HEK293 (cell line): ENCODE data around the gene LDLRAD4.

Experiments
- CTCF ChIA-PET: fragments of 350-600 bp; formaldehyde crosslinking; extraction: SDS; loops from one replicate; lab custom pipeline; 2021; ENCODE audit warnings: antibody characterized with exemption; lab: Yijun Ruan, JAX
- POLR2A ChIA-PET: fragments of 300-600 bp; formaldehyde crosslinking; extraction: SDS; loops from one replicate; lab custom pipeline; 2020; ENCODE audit warnings: antibody characterized with exemption, inconsistent platforms; lab: Yijun Ruan, JAX
- H3K27ac ChIP-seq: fragments of 200-500 bp; sonication (Bioruptor generic); 2 replicates; pipeline ENCODE4 v1.5.1; 2014; ENCODE audit warnings: low read depth, low read length, control low read depth, inconsistent platforms; ENCODE audit errors: extremely low read depth
- H3K36me3 ChIP-seq, 2 experiments: fragments of 200-500 bp in 1 of 2; sonication (Bioruptor generic) in 1 of 2; 1 replicate in 1 of 2; 2 replicates in 1 of 2; pipeline ENCODE4 v1.5.1; 2014 to 2017; ENCODE audit warnings: inconsistent platforms in 2 of 2, low read length in 2 of 2; ENCODE audit not compliant: control insufficient read depth in 2 of 2, insufficient read depth in 1 of 2
- H3K4me1 ChIP-seq: fragments of 200-500 bp; sonication (Bioruptor generic); 2 replicates; pipeline ENCODE4 v1.5.1; 2014; ENCODE audit warnings: mild to moderate bottlenecking, low read length, inconsistent platforms; ENCODE audit not compliant: control insufficient read depth, insufficient read depth
- H3K4me3 ChIP-seq: 2 replicates; pipeline ENCODE4 v1.5.1; 2011; ENCODE audit warnings: low read depth, mild to moderate bottlenecking, control low read depth, low read length, moderate library complexity
- H3K9me3 ChIP-seq: fragments of 200-500 bp; sonication (Bioruptor generic); 2 replicates; pipeline ENCODE4 v1.5.1; 2014; ENCODE audit warnings: low read depth, low read length, inconsistent platforms; ENCODE audit not compliant: control insufficient read depth, insufficient read depth
- HOXC10 ChIP-seq: sonication (generic); formaldehyde crosslinking; IDR thresholded peaks from 2 replicates; pipeline ENCODE4 v1.8.1; 2023; ENCODE audit warnings: mild to moderate bottlenecking, missing genetic modification reagents
- RBAK ChIP-seq: fragments of 450-650 bp; formaldehyde crosslinking; IDR thresholded peaks from 2 replicates; pipeline ENCODE4 v1.5.1; 2016; ENCODE audit warnings: missing biosample characterization, missing genetic modification characterization
- SCRT1 ChIP-seq: fragments of 450-650 bp; formaldehyde crosslinking; IDR thresholded peaks from 2 replicates; pipeline ENCODE4 v1.5.1; 2016; ENCODE audit warnings: missing biosample characterization, missing genetic modification characterization, borderline replicate concordance
- SP3 ChIP-seq: fragments of 450-650 bp; formaldehyde crosslinking; IDR thresholded peaks from 2 replicates; pipeline ENCODE4 v1.5.1; 2016; ENCODE audit warnings: missing biosample characterization, missing genetic modification characterization
- SP7 ChIP-seq: fragments of 450-650 bp; formaldehyde crosslinking; IDR thresholded peaks from 2 replicates; pipeline ENCODE4 v1.5.1; 2016; ENCODE audit warnings: missing biosample characterization, missing genetic modification characterization
- ZBTB26 ChIP-seq: fragments of 450-650 bp; formaldehyde crosslinking; optimal IDR thresholded peaks from 2 replicates; pipeline ENCODE3; 2016; ENCODE audit warnings: missing biosample characterization, mild to moderate bottlenecking, missing genetic modification characterization
- ZNF155 ChIP-seq: fragments of 450-650 bp; formaldehyde crosslinking; IDR thresholded peaks from 2 replicates; pipeline ENCODE4 v1.5.1; 2016; ENCODE audit warnings: missing biosample characterization, missing genetic modification characterization
- ZNF18 ChIP-seq: fragments of 450-650 bp; formaldehyde crosslinking; IDR thresholded peaks from 2 replicates; pipeline ENCODE4 v1.5.1; 2016; ENCODE audit warnings: missing biosample characterization, missing genetic modification characterization
- ZNF211 ChIP-seq: fragments of 450-650 bp; formaldehyde crosslinking; IDR thresholded peaks from 2 replicates; pipeline ENCODE4 v1.5.1; 2016; ENCODE audit warnings: low read depth, missing biosample characterization, missing genetic modification characterization
- ZNF223 ChIP-seq: fragments of 450-650 bp; formaldehyde crosslinking; IDR thresholded peaks from 2 replicates; pipeline ENCODE4 v1.5.1; 2016; ENCODE audit warnings: missing biosample characterization, missing genetic modification characterization
- ZNF354C ChIP-seq: fragments of 450-650 bp; formaldehyde crosslinking; IDR thresholded peaks from 2 replicates; pipeline ENCODE4 v1.5.1; 2016; ENCODE audit warnings: missing biosample characterization, missing genetic modification characterization, low read depth, borderline replicate concordance
- ZNF501 ChIP-seq: fragments of 450-650 bp; formaldehyde crosslinking; IDR thresholded peaks from 2 replicates; pipeline ENCODE4 v1.5.1; 2016; ENCODE audit warnings: missing biosample characterization, missing genetic modification characterization
- ZNF624 ChIP-seq: fragments of 450-650 bp; formaldehyde crosslinking; IDR thresholded peaks from 2 replicates; pipeline ENCODE4 v1.5.1; 2017; ENCODE audit warnings: missing biosample characterization, missing genetic modification characterization
- ZNF645 ChIP-seq: fragments of 450-650 bp; formaldehyde crosslinking; IDR thresholded peaks from 2 replicates; pipeline ENCODE4; 2016; ENCODE audit warnings: missing biosample characterization, missing genetic modification characterization
- ZNF654 ChIP-seq: fragments of 450-650 bp; formaldehyde crosslinking; IDR thresholded peaks from 2 replicates; pipeline ENCODE4 v1.5.1; 2016; ENCODE audit warnings: low read depth, missing biosample characterization, missing genetic modification characterization
- ZNF670 ChIP-seq: fragments of 450-650 bp; formaldehyde crosslinking; IDR thresholded peaks from 2 replicates; pipeline ENCODE4 v1.5.1; 2016; ENCODE audit warnings: missing biosample characterization, missing genetic modification characterization, low read depth
- ZNF791 ChIP-seq: fragments of 450-650 bp; formaldehyde crosslinking; IDR thresholded peaks from 2 replicates; pipeline ENCODE4 v1.5.1; 2016; ENCODE audit warnings: missing biosample characterization, missing genetic modification characterization
- ZNF843 ChIP-seq: fragments of 450-650 bp; formaldehyde crosslinking; IDR thresholded peaks from 2 replicates; pipeline ENCODE4 v1.5.1; 2016; ENCODE audit warnings: missing biosample characterization, missing genetic modification characterization
- ZSCAN30 ChIP-seq: fragments of 450-650 bp; IDR thresholded peaks from 2 replicates; pipeline ENCODE4 v1.5.1; 2018; ENCODE audit warnings: missing biosample characterization, mild to moderate bottlenecking, missing genetic modification characterization, moderate library complexity
- TF ChIP-seq, protein P1 (sequence below): fragments of 450-650 bp; formaldehyde crosslinking; IDR thresholded peaks from 2 replicates; pipeline ENCODE4 v1.5.0; 2017; ENCODE audit warnings: missing biosample characterization, missing genetic modification characterization, borderline replicate concordance

LDLRAD4 gene

GRCh38 chr18:13580991-13581390 is 362.4 kb downstream of the LDLRAD4 start:
- Histone ChIP-seq H3K4me3 (no peak overlapping the region), H3K4me1 (no peaks in the 10 kb centered on the region), H3K27ac (no peak overlapping the region), H3K9me3 (no peaks in the 10 kb centered on the region), H3K36me3 (no peaks in the 10 kb centered on the region)
- no peak for TF ChIP-seq ZNF501
- ChIA-PET CTCF (interaction anchor here (1.1 to 1.2 kb wide), 2 partner anchors 13 to 52 kb away, joined by 3 read pairs; no protein-coding TSS in a partner anchor), POLR2A (no interaction called here)

GRCh38 chr18:13581496-13582177 is 363.1 kb downstream of the LDLRAD4 start:
- Histone ChIP-seq H3K36me3 (no peaks in the 10 kb centered on the region), H3K4me3 (no peak overlapping the region), H3K4me1 (no peaks in the 10 kb centered on the region), H3K27ac (no peak overlapping the region), H3K9me3 (no peaks in the 10 kb centered on the region)
- no peak for TF ChIP-seq SP3 (tag by site-specific recombination)
- no peak for TF ChIP-seq ZSCAN30 (tag by site-specific recombination)
- TF ChIP-seq ZNF354C = no peak
- TF ChIP-seq ZNF670 (tag by site-specific recombination) = no peak
- TF ChIP-seq SP7 (tag by site-specific recombination) = no peak
- TF ChIP-seq RBAK (tag by site-specific recombination) = no peak
- TF ChIP-seq ZNF645 = no peak
- TF ChIP-seq HOXC10 (CRISPR knock-in tag) = no peak
- no peak for TF ChIP-seq ZNF624 (tag by site-specific recombination)
- no peak for TF ChIP-seq ZNF843 (tag by site-specific recombination)
- TF ChIP-seq ZBTB26 = no peak
- no peak for TF ChIP-seq ZNF223
- no peak for TF ChIP-seq SCRT1 (tag by site-specific recombination)
- TF ChIP-seq ZNF18 (tag by site-specific recombination) = no peak
- TF ChIP-seq ZNF211 = no peak
- TF ChIP-seq ZNF155 (tag by site-specific recombination) = no peak
- no peak for TF ChIP-seq ZNF791 (tag by site-specific recombination)
- TF ChIP-seq, protein P1, sequence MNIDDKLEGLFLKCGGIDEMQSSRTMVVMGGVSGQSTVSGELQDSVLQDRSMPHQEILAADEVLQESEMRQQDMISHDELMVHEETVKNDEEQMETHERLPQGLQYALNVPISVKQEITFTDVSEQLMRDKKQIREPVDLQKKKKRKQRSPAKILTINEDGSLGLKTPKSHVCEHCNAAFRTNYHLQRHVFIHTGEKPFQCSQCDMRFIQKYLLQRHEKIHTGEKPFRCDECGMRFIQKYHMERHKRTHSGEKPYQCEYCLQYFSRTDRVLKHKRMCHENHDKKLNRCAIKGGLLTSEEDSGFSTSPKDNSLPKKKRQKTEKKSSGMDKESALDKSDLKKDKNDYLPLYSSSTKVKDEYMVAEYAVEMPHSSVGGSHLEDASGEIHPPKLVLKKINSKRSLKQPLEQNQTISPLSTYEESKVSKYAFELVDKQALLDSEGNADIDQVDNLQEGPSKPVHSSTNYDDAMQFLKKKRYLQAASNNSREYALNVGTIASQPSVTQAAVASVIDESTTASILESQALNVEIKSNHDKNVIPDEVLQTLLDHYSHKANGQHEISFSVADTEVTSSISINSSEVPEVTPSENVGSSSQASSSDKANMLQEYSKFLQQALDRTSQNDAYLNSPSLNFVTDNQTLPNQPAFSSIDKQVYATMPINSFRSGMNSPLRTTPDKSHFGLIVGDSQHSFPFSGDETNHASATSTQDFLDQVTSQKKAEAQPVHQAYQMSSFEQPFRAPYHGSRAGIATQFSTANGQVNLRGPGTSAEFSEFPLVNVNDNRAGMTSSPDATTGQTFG = no peak
- TF ChIP-seq ZNF654 = no peak
- POLR2A ChIA-PET = no interaction called here
- CTCF ChIA-PET = interaction anchor here (1.1 to 1.2 kb wide), 2 partner anchors 12 to 51 kb away, joined by 3 read pairs; no protein-coding TSS in a partner anchor
